Subcutaneous adipose tissue (tissue), 4 donors: Measurements from ENCODE around the gene ACADSB. TPM values are rescaled to one million over a fixed set of nuclear protein-coding genes. Genes with fewer than 3 reads are reported as not detected.

Experiments
- total RNA-seq, 4 donors: library from RNA; depleted of rRNA; stranded (reverse); fragments of >200 nt; gene quantifications; one replicate each; pipeline ENCODE4 v1.1.0, GENCODE V29; 2016
- TF ChIP-seq, protein P1 (sequence below): fragments of 450-650 bp; IDR thresholded peaks from one replicate; pipeline ENCODE4 v1.5.1; 2016; ENCODE audit warnings: low read depth, mild to moderate bottlenecking, control low read depth, antibody characterized with exemption, moderate library complexity

ACADSB gene
- total RNA-seq, 4 donors from 2014 or later: 15.6 to 25.6 (median 19.6) TPM

- TF ChIP-seq, protein P1, sequence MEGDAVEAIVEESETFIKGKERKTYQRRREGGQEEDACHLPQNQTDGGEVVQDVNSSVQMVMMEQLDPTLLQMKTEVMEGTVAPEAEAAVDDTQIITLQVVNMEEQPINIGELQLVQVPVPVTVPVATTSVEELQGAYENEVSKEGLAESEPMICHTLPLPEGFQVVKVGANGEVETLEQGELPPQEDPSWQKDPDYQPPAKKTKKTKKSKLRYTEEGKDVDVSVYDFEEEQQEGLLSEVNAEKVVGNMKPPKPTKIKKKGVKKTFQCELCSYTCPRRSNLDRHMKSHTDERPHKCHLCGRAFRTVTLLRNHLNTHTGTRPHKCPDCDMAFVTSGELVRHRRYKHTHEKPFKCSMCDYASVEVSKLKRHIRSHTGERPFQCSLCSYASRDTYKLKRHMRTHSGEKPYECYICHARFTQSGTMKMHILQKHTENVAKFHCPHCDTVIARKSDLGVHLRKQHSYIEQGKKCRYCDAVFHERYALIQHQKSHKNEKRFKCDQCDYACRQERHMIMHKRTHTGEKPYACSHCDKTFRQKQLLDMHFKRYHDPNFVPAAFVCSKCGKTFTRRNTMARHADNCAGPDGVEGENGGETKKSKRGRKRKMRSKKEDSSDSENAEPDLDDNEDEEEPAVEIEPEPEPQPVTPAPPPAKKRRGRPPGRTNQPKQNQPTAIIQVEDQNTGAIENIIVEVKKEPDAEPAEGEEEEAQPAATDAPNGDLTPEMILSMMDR: no peak
These were observed 27.7 kb upstream of the ACADSB start for GRCh38 chr10:122981066-122981464.

- TF ChIP-seq, protein P1: no peak
These were observed 24.9 kb upstream of the ACADSB start for GRCh38 chr10:122983898-122984297.

GRCh38 chr10:122984708-122985107 lies 24.1 kb upstream of the ACADSB start:
- TF ChIP-seq, protein P1: no peak

- TF ChIP-seq, protein P1: no peak
These were observed 22.5 kb upstream of the ACADSB start for GRCh38 chr10:122986335-122986734.

- TF ChIP-seq, protein P1: no peak
These were observed 20.3 kb upstream of the ACADSB start for GRCh38 chr10:122988501-122988900.

DNA sequence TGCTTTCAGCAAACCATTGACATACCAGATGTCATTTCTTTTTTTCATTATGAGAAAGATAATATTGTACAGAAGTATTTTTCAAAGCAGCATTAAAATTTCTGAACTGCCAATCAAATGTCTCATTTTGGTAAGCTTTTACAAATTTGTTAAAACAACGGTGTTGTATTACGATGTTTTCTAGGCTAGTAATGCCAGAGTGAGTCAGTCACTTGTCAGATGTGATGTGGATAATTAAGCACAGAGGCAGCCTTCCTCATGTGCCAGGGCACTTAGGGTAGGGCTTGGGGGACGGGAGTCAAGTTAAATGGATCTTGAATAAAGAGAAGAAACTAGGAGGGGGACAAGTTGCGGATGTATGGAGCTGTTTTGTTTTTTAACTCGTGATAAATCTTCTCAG lies 18.5 kb upstream of the ACADSB start:
- TF ChIP-seq, protein P1: no peak

DNA sequence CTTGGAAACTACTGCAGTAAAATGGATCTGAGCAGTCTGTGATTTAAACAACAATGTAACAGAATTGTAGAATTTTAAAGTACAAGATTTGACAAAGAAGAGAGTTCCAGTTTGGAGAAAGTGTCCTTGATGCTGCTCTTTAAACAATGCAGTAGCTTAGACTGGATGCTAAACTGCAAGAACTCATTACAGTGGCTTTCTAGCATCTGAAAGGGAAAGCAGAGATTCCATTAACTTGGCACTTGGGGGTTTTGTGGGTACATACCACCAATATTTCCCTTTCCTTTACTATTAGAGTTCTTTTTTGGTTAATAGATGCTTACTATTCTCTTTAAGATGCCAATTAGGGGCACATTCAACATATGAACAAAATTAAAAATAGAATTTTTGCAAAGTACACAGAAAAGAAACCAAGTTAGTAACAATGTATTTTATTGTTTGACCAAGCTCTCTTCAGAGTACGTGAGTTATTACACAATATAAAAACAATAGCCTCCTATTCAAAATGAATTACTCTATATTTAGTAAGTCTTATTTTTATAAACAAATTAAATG lies 16.7 kb upstream of the ACADSB start:
- TF ChIP-seq, protein P1: no peak
